22Rv1 (cell line): Measurements from ENCODE around the gene AATF.

ENCODE experiments used
- ZFX ChIP-seq: fragments of 450-650 bp; IDR thresholded peaks from 2 replicates; pipeline ENCODE4 v1.6.1; 2017; ENCODE audit warnings: antibody characterized with exemption, borderline replicate concordance
- TF ChIP-seq, protein P1 (sequence below): fragments of 450-650 bp; IDR thresholded peaks from 2 replicates; pipeline ENCODE4 v1.5.1; 2017; ENCODE audit warnings: mild to moderate bottlenecking

GRCh38 chr17:37039269-37039668 is 90.5 kb downstream of the AATF start:
- TF ChIP-seq, protein P1, sequence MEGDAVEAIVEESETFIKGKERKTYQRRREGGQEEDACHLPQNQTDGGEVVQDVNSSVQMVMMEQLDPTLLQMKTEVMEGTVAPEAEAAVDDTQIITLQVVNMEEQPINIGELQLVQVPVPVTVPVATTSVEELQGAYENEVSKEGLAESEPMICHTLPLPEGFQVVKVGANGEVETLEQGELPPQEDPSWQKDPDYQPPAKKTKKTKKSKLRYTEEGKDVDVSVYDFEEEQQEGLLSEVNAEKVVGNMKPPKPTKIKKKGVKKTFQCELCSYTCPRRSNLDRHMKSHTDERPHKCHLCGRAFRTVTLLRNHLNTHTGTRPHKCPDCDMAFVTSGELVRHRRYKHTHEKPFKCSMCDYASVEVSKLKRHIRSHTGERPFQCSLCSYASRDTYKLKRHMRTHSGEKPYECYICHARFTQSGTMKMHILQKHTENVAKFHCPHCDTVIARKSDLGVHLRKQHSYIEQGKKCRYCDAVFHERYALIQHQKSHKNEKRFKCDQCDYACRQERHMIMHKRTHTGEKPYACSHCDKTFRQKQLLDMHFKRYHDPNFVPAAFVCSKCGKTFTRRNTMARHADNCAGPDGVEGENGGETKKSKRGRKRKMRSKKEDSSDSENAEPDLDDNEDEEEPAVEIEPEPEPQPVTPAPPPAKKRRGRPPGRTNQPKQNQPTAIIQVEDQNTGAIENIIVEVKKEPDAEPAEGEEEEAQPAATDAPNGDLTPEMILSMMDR = no peak
- no peak for TF ChIP-seq ZFX
